Osteocyte (in vitro differentiated cells): ENCODE results near the gene TNFSF13B. TPM values are rescaled to one million over a fixed set of nuclear protein-coding genes. Genes with fewer than 3 reads are reported as not detected.

Experiments
- DNase-seq: peaks from one replicate; pipeline ENCODE4 v3.0.0; 2021; ENCODE audit warnings: mixed read lengths; ENCODE audit not compliant: unreplicated experiment; ENCODE audit errors: extremely low spot score
- H3K27ac Mint-ChIP-seq: one replicate; pipeline ENCODE4 v1.8.0; 2021; ENCODE audit warnings: mild to moderate bottlenecking, mixed read lengths; ENCODE audit not compliant: unreplicated experiment
- H3K27me3 Mint-ChIP-seq: one replicate; pipeline ENCODE4 v1.8.0; 2021; ENCODE audit warnings: mixed read lengths; ENCODE audit not compliant: unreplicated experiment
- H3K36me3 Mint-ChIP-seq: one replicate; pipeline ENCODE4 v1.8.0; 2021; ENCODE audit warnings: mixed read lengths; ENCODE audit not compliant: unreplicated experiment
- H3K4me1 Mint-ChIP-seq: one replicate; pipeline ENCODE4 v1.8.0; 2021; ENCODE audit warnings: mixed read lengths; ENCODE audit not compliant: unreplicated experiment
- H3K4me3 Mint-ChIP-seq: one replicate; pipeline ENCODE4 v1.8.0; 2021; ENCODE audit warnings: mild to moderate bottlenecking, moderate library complexity, mixed read lengths; ENCODE audit not compliant: unreplicated experiment
- H3K9me3 Mint-ChIP-seq: one replicate; pipeline ENCODE4 v1.8.0; 2021; ENCODE audit warnings: mixed read lengths; ENCODE audit not compliant: unreplicated experiment
- total RNA-seq: library from RNA; stranded (reverse); gene quantifications from 2 replicates; pipeline ENCODE4 v1.2.1, GENCODE V29; 2021
- TF ChIP-seq, protein P1 (sequence below): fragments of 200-600 bp; sonication (generic); IDR thresholded peaks from 2 replicates; pipeline ENCODE4 v1.5.0; 2021; ENCODE audit warnings: antibody characterized with exemption, mild to moderate bottlenecking, moderate library complexity

TNFSF13B gene
- total RNA-seq, 1 donor from 2014 or later: 1.7 TPM

DNA sequence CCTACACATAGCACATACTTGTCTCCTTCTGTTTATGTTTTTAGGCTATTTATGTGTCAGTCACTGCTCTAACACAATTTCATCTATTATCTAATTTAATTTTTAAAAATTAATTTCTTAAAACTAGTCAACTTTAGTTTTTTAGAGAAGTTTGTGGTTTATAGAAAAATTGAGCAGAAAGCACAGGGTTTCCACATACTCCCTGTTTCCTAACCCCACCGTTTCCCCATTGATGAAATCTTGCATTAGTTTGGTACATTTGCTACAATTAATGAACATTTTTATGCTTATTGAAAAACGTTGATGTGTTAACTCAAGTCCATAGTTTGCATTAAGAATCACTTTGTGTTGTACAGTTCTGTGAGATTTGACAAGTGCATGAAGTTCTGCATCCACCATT is 53.5 kb downstream of the TNFSF13B start:
- H3K4me1 Mint-ChIP-seq: no peaks in the 10 kb centered on the region
- no peaks in the 10 kb centered on the region for H3K9me3 Mint-ChIP-seq
- H3K36me3 Mint-ChIP-seq: no peaks in the 10 kb centered on the region
- no peak overlapping the region for H3K27ac Mint-ChIP-seq
- H3K27me3 Mint-ChIP-seq: peaks cover 74% of the 10 kb centered on the region
- TF ChIP-seq, protein P1, sequence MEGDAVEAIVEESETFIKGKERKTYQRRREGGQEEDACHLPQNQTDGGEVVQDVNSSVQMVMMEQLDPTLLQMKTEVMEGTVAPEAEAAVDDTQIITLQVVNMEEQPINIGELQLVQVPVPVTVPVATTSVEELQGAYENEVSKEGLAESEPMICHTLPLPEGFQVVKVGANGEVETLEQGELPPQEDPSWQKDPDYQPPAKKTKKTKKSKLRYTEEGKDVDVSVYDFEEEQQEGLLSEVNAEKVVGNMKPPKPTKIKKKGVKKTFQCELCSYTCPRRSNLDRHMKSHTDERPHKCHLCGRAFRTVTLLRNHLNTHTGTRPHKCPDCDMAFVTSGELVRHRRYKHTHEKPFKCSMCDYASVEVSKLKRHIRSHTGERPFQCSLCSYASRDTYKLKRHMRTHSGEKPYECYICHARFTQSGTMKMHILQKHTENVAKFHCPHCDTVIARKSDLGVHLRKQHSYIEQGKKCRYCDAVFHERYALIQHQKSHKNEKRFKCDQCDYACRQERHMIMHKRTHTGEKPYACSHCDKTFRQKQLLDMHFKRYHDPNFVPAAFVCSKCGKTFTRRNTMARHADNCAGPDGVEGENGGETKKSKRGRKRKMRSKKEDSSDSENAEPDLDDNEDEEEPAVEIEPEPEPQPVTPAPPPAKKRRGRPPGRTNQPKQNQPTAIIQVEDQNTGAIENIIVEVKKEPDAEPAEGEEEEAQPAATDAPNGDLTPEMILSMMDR: no peak
- no peak for DNase-seq
- H3K4me3 Mint-ChIP-seq: no peak overlapping the region

GRCh38 chr13:108325863-108326262 is 56.3 kb downstream of the TNFSF13B start:
- H3K36me3 Mint-ChIP-seq: no peaks in the 10 kb centered on the region
- no peak for DNase-seq
- H3K27ac Mint-ChIP-seq: no peak overlapping the region
- H3K4me1 Mint-ChIP-seq: no peaks in the 10 kb centered on the region
- TF ChIP-seq, protein P1: no peak
- no peak overlapping the region for H3K4me3 Mint-ChIP-seq
- peaks cover 77% of the 10 kb centered on the region for H3K27me3 Mint-ChIP-seq
- no peaks in the 10 kb centered on the region for H3K9me3 Mint-ChIP-seq

DNA sequence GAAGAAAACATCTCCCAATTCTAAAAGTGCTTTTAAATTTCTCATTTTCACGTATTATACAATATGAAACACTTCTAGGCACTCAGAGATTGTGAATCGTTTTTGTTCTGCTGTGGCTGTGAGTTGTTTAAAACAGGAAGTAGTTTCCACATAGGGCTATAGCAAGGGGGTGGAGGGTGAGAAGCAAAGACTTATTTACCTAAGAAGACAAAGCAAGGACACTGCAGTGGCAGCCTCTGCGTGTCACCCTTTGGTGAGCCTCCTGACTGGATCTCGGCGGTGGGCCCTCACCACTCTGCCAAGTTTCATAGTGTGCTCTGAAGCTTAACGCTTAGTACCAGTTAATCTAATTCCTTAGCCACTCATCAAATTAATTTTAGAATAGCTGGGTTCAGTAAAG is 56.8 kb downstream of the TNFSF13B start:
- H3K36me3 Mint-ChIP-seq: no peaks in the 10 kb centered on the region
- H3K27me3 Mint-ChIP-seq: peaks cover 77% of the 10 kb centered on the region
- no peak overlapping the region for H3K4me3 Mint-ChIP-seq
- no peaks in the 10 kb centered on the region for H3K4me1 Mint-ChIP-seq
- no peak overlapping the region for H3K27ac Mint-ChIP-seq
- TF ChIP-seq, protein P1: no peak
- H3K9me3 Mint-ChIP-seq: no peaks in the 10 kb centered on the region
- DNase-seq: no peak

- H3K36me3 Mint-ChIP-seq: no peaks in the 10 kb centered on the region
- H3K4me3 Mint-ChIP-seq: no peak overlapping the region
- no peaks in the 10 kb centered on the region for H3K4me1 Mint-ChIP-seq
- TF ChIP-seq, protein P1: no peak
- no peaks in the 10 kb centered on the region for H3K9me3 Mint-ChIP-seq
- peaks cover 80% of the 10 kb centered on the region for H3K27me3 Mint-ChIP-seq
- H3K27ac Mint-ChIP-seq: no peak overlapping the region
- no peak for DNase-seq
Observed at GRCh38 chr13:108328848-108329247, 59.3 kb downstream of the TNFSF13B start.

DNA sequence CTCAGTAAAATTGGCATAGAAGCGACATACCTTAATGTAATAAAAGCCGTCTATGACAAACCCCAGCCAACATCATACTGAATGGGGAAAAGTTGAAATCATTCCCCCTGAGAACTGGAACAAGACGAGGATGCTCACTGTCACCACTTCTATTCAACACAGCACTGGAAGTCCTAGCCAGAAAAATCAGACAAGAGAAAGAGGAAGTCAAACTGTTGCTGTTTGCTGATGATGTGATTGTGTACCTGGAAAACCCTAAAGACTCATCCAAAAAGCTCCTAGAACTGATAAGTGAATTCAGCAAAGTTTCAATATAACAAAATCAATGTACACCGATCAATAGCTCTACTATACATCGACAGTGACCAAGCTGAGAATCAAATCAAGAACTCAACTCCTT is 63.3 kb downstream of the TNFSF13B start:
- no peaks in the 10 kb centered on the region for H3K4me1 Mint-ChIP-seq
- peaks cover 80% of the 10 kb centered on the region for H3K27me3 Mint-ChIP-seq
- H3K4me3 Mint-ChIP-seq: no peak overlapping the region

More for the DNA sequence above, 63.3 kb downstream of the TNFSF13B start:
- TF ChIP-seq, protein P1: no peak
- no peak overlapping the region for H3K27ac Mint-ChIP-seq
- no peaks in the 10 kb centered on the region for H3K9me3 Mint-ChIP-seq
- no peak for DNase-seq
- no peaks in the 10 kb centered on the region for H3K36me3 Mint-ChIP-seq
